Prostate gland (tissue), 2 donors: ENCODE data around the gene TMPRSS7. TPM values are rescaled to one million over a fixed set of nuclear protein-coding genes. Genes with fewer than 3 reads are reported as not detected.

Experiments used
- DNase-seq: peaks from one replicate; pipeline ENCODE4 v3.0.0-alpha.2; 2019; ENCODE audit warnings: low spot score
- H3K27ac ChIP-seq, 2 donors: fragments of 200-600 bp; sonication (generic); 2 replicates each; pipeline ENCODE4 v1.5.1; 2017 to 2019
- H3K27me3 ChIP-seq: fragments of 200-600 bp; sonication (generic); replicated peaks from 2 replicates; pipeline ENCODE4 v1.5.1; 2019; ENCODE audit not compliant: insufficient read depth
- H3K36me3 ChIP-seq, 2 donors: fragments of 200-600 bp; sonication (generic); 1 replicate in 1 of 2; 2 replicates in 1 of 2; pipeline versions ENCODE4 v1.5.1 to v1.8.1; 2017 to 2019
- H3K4me1 ChIP-seq: fragments of 200-600 bp; sonication (generic); replicated peaks from 2 replicates; pipeline ENCODE4 v1.5.1; 2019
- H3K4me3 ChIP-seq, 2 donors: fragments of 200-600 bp; sonication (generic); 2 replicates each; pipeline ENCODE4 v1.5.1; 2017 to 2019
- H3K9me3 ChIP-seq: fragments of 200-600 bp; sonication (generic); 2 replicates; pipeline ENCODE4 v1.5.1; 2017
- CTCF ChIP-seq, 4 experiments: fragments of 200-600 bp in 2 of 4; fragments of 450-650 bp in 2 of 4; sonication (generic) in 2 of 4; IDR thresholded peaks; 1 replicate in 3 of 4; 2 replicates in 1 of 4; pipeline ENCODE4 v1.5.1; 2016 to 2019; ENCODE audit warnings: antibody characterized with exemption in 4 of 4, mild to moderate bottlenecking in 2 of 4, moderate library complexity in 2 of 4
- POLR2A ChIP-seq: fragments of 450-650 bp; IDR thresholded peaks from one replicate; pipeline ENCODE4 v1.6.1; 2016; ENCODE audit warnings: antibody characterized with exemption, mild to moderate bottlenecking
- POLR2AphosphoS5 ChIP-seq: sonication (generic); formaldehyde crosslinking; IDR thresholded peaks from one replicate; pipeline ENCODE4 v1.6.1; 2017; ENCODE audit warnings: antibody characterized with exemption
- WGBS: methylation state at CpG from one replicate; pipeline ENCODE4 v1.1.5; 2018; 5-methylcytosine and 5-hydroxymethylcytosine counted together
- intact Hi-C: fragments of 100-400 bp; cut with DNase I; formaldehyde crosslinking; loops from one replicate; pipeline ENCODE4 v1.14.2; 2022
- total RNA-seq, 2 donors: library from RNA; depleted of rRNA; stranded (reverse); fragments of >200 nt; gene quantifications; one replicate each; pipeline ENCODE4 v1.1.0, GENCODE V29; 2016

The TMPRSS7 gene
- total RNA-seq, 2 donors from 2014 or later = not detected

- H3K27me3 ChIP-seq = no peaks in the 10 kb centered on the region
- intact Hi-C loops = no loop called here
- no peak for DNase-seq
- H3K4me1 ChIP-seq = no peaks in the 10 kb centered on the region
- H3K36me3 ChIP-seq = no peaks in the 10 kb centered on the region
- H3K9me3 ChIP-seq = no peaks in the 10 kb centered on the region
- 66% methylated on average over 5 of the region's 5 CpGs for WGBS
- no peak overlapping the region for H3K27ac ChIP-seq
- H3K4me3 ChIP-seq = no peak overlapping the region
- no peak for TF ChIP-seq CTCF (IDR thresholded peaks at IDR 0.05)
- TF ChIP-seq POLR2AphosphoS5 = no peak
- no peak for TF ChIP-seq POLR2A
Observed at GRCh38 chr3:112124907-112125607, 90.5 kb downstream of the TMPRSS7 start.

- Histone ChIP-seq H3K4me1 (no peaks in the 10 kb centered on the region), H3K27me3 (no peaks in the 10 kb centered on the region), H3K36me3 (no peaks in the 10 kb centered on the region), H3K9me3 (no peaks in the 10 kb centered on the region), H3K4me3 (no peak overlapping the region), H3K27ac (no peak overlapping the region)
- no peak for DNase-seq
- WGBS = 17% methylated on average over 1 of the region's 1 CpG
- TF ChIP-seq POLR2A = no peak
- TF ChIP-seq POLR2AphosphoS5 = no peak
- TF ChIP-seq CTCF (IDR thresholded peaks at IDR 0.05) = no peak
- intact Hi-C loops = no loop called here
Observed at GRCh38 chr3:112126511-112126911, 92.0 kb downstream of the TMPRSS7 start.

- 80% methylated on average over 10 of the region's 10 CpGs for WGBS
- no peaks in the 10 kb centered on the region for H3K36me3 ChIP-seq
Observed at GRCh38 chr3:112127522-112128494, 93.3 kb downstream of the TMPRSS7 start.

GRCh38 chr3:112128843-112129727, 94.5 kb downstream of the TMPRSS7 start:
- Histone ChIP-seq H3K36me3 (no peaks in the 10 kb centered on the region), H3K9me3 (no peaks in the 10 kb centered on the region), H3K27me3 (no peaks in the 10 kb centered on the region), H3K27ac (no peak overlapping the region), H3K4me1 (no peaks in the 10 kb centered on the region), H3K4me3 (no peak overlapping the region)
- intact Hi-C loops = no loop called here
- 58% methylated on average over 7 of the region's 7 CpGs for WGBS
- DNase-seq = no peak
- TF ChIP-seq POLR2A = no peak
- TF ChIP-seq POLR2AphosphoS5 = no peak
- no peak for TF ChIP-seq CTCF (IDR thresholded peaks at IDR 0.05)

More at GRCh38 chr3:112127522-112128494, 93.3 kb downstream of the TMPRSS7 start:
- DNase-seq = no peak
- intact Hi-C loops = no loop called here
- Histone ChIP-seq H3K4me1 (no peaks in the 10 kb centered on the region), H3K4me3 (no peak overlapping the region), H3K27ac (no peak overlapping the region), H3K27me3 (no peaks in the 10 kb centered on the region), H3K9me3 (no peaks in the 10 kb centered on the region)
- TF ChIP-seq POLR2A = no peak
- no peak for TF ChIP-seq POLR2AphosphoS5
- no peak for TF ChIP-seq CTCF (IDR thresholded peaks at IDR 0.05)
